Neural cell (in vitro differentiated cells): ENCODE measurements around the gene C1QTNF8. TPM values are rescaled to one million over a fixed set of nuclear protein-coding genes. Genes with fewer than 3 reads are reported as not detected.

Source experiments
- H2AFZ ChIP-seq: fragments of 200-600, 300-800 bp; sonication (generic), shearing (Covaris generic); 2 replicates; pipeline ENCODE4 v1.6.0; 2014; ENCODE audit warnings: low read depth, mild to moderate bottlenecking, antibody characterized with exemption, low read length, moderate library complexity
- H3F3A ChIP-seq: fragments of 200-600 bp; shearing (Covaris generic); 2 replicates; pipeline ENCODE4 v1.6.1; 2016; ENCODE audit warnings: mild to moderate bottlenecking, moderate library complexity, mixed read lengths, antibody characterized with exemption, low read length; ENCODE audit not compliant: insufficient read depth, poor library complexity, severe bottlenecking
- H3K27ac ChIP-seq: fragments of 200-600, 300-800 bp; sonication (generic), shearing (Covaris generic); 2 replicates; pipeline ENCODE4 v1.5.1; 2014; ENCODE audit warnings: mild to moderate bottlenecking, low read length, moderate library complexity
- H3K27me3 ChIP-seq: fragments of 300-800, 200-600 bp; sonication (generic), shearing (Covaris generic); 2 replicates; pipeline ENCODE4 v1.6.0; 2014; ENCODE audit warnings: mild to moderate bottlenecking, low read depth, low read length, moderate library complexity; ENCODE audit not compliant: insufficient read depth
- H3K36me3 ChIP-seq: fragments of 300-800, 200-600 bp; sonication (generic), shearing (Covaris generic); 2 replicates; pipeline ENCODE4 v1.5.1; 2014; ENCODE audit warnings: mild to moderate bottlenecking, antibody characterized with exemption, low read length, moderate library complexity; ENCODE audit not compliant: insufficient read depth
- H3K4me2 ChIP-seq: fragments of 300-800, 200-600 bp; sonication (generic), shearing (Covaris generic); 2 replicates; pipeline ENCODE4 v1.6.0; 2014; ENCODE audit warnings: mild to moderate bottlenecking, low read length
- H3K4me3 ChIP-seq: fragments of 300-800, 200-600 bp; sonication (generic), shearing (Covaris generic); 2 replicates; pipeline ENCODE4 v1.5.1; 2014; ENCODE audit warnings: mild to moderate bottlenecking, low read length, moderate library complexity
- H3K79me2 ChIP-seq: fragments of 200-600 bp; shearing (Covaris generic); replicated peaks from 2 replicates; pipeline ENCODE4 v1.6.0; 2014; ENCODE audit warnings: mild to moderate bottlenecking, low read length, moderate library complexity; ENCODE audit not compliant: insufficient read depth
- H3K9ac ChIP-seq: fragments of 300-800, 200-600 bp; sonication (generic), shearing (Covaris generic); 2 replicates; pipeline ENCODE4 v1.6.1; 2016; ENCODE audit warnings: mild to moderate bottlenecking, low read length, mixed read lengths
- H3K9me2 ChIP-seq: fragments of 200-600 bp; shearing (Covaris generic); 2 replicates; pipeline ENCODE4 v1.6.1; 2016; ENCODE audit warnings: mild to moderate bottlenecking, low read length, mixed read lengths; ENCODE audit not compliant: insufficient read depth
- H3K9me3 ChIP-seq: fragments of 200-600, 300-800 bp; sonication (generic), shearing (Covaris generic); 2 replicates; pipeline ENCODE4 v1.6.1; 2016; ENCODE audit warnings: mild to moderate bottlenecking, mixed run types, low read length, moderate library complexity, mixed read lengths
- H4K20me1 ChIP-seq: fragments of 200-600 bp; shearing (Covaris generic); 2 replicates; pipeline ENCODE4 v1.6.1; 2016; ENCODE audit warnings: mild to moderate bottlenecking, mixed run types; ENCODE audit not compliant: insufficient read depth
- CTCF ChIP-seq: fragments of 450-650 bp; IDR thresholded peaks from 2 replicates; pipeline ENCODE4 v1.5.1; 2014; ENCODE audit warnings: antibody characterized with exemption, mild to moderate bottlenecking, moderate library complexity; ENCODE audit not compliant: poor library complexity, severe bottlenecking
- EP300 ChIP-seq: fragments of 450-650 bp; conservative IDR thresholded peaks from 2 replicates; pipeline ENCODE4 v1.6.1; 2014; ENCODE audit warnings: antibody characterized with exemption, mild to moderate bottlenecking, moderate library complexity; ENCODE audit not compliant: poor library complexity, severe bottlenecking
- EZH2 ChIP-seq: fragments of 200-600, 300-800 bp; shearing (Covaris generic), sonication (generic); IDR thresholded peaks from 2 replicates; pipeline ENCODE4 v1.6.1; 2014; ENCODE audit warnings: antibody characterized with exemption, low read length, borderline replicate concordance, mild to moderate bottlenecking; ENCODE audit not compliant: insufficient read depth, poor library complexity, severe bottlenecking
- MXI1 ChIP-seq: fragments of 450-650 bp; conservative IDR thresholded peaks from 2 replicates; pipeline ENCODE4 v1.6.1; 2014; ENCODE audit warnings: antibody characterized with exemption, mild to moderate bottlenecking; ENCODE audit not compliant: poor library complexity, severe bottlenecking
- POLR2AphosphoS5 ChIP-seq: IDR thresholded peaks from 2 replicates; pipeline ENCODE4 v1.6.1; 2012
- RAD21 ChIP-seq: fragments of 450-650 bp; conservative IDR thresholded peaks from 2 replicates; pipeline ENCODE4 v1.6.1; 2014; ENCODE audit warnings: antibody characterized with exemption, mild to moderate bottlenecking, moderate library complexity
- REST ChIP-seq: IDR thresholded peaks from 2 replicates; pipeline ENCODE4 v1.6.1; 2012; ENCODE audit warnings: borderline replicate concordance
- SMC3 ChIP-seq: fragments of 450-650 bp; conservative IDR thresholded peaks from 2 replicates; pipeline ENCODE4 v1.6.1; 2014; ENCODE audit warnings: antibody characterized with exemption, mild to moderate bottlenecking, moderate library complexity; ENCODE audit not compliant: poor library complexity
- TAF1 ChIP-seq: IDR thresholded peaks from 2 replicates; pipeline ENCODE4 v1.6.1; 2012; ENCODE audit warnings: low read depth
- polyA plus RNA-seq: library from polyadenylated mRNA; depleted of rRNA; stranded (reverse); fragments of >200 nt; gene quantifications from 2 replicates; pipeline ENCODE4 v1.2.3, GENCODE V29; 2014

The C1QTNF8 gene
- polyA plus RNA-seq, 1 donor from 2014 or later = 0.79 TPM

- no peak overlapping the region for H3K9ac ChIP-seq
- no peaks in the 10 kb centered on the region for H4K20me1 ChIP-seq
- TF ChIP-seq REST = no peak
- TF ChIP-seq CTCF = no peak
- no peak for TF ChIP-seq EP300
- no peak for TF ChIP-seq EZH2
- no peak for TF ChIP-seq TAF1
- TF ChIP-seq RAD21 = no peak
- TF ChIP-seq SMC3 = no peak
- TF ChIP-seq MXI1 = no peak
- no peak for TF ChIP-seq POLR2AphosphoS5
- no peaks in the 10 kb centered on the region for H3F3A ChIP-seq
- no peak overlapping the region for H3K4me2 ChIP-seq
- H3K27ac ChIP-seq = no peak overlapping the region
- H2AFZ ChIP-seq = no peak overlapping the region
- H3K79me2 ChIP-seq = no peaks in the 10 kb centered on the region
- H3K36me3 ChIP-seq = no peaks in the 10 kb centered on the region
- H3K9me3 ChIP-seq = no peaks in the 10 kb centered on the region
- H3K9me2 ChIP-seq = no peaks in the 10 kb centered on the region
- H3K4me3 ChIP-seq = no peak overlapping the region
- H3K27me3 ChIP-seq = no peaks in the 10 kb centered on the region
Measured at GRCh38 chr16:1063728-1064127, 32.3 kb downstream of the C1QTNF8 start.

GRCh38 chr16:1062895-1063294 lies 33.1 kb downstream of the C1QTNF8 start:
- Histone ChIP-seq H3K27ac (no peak overlapping the region), H4K20me1 (no peaks in the 10 kb centered on the region)

More at GRCh38 chr16:1062895-1063294, 33.1 kb downstream of the C1QTNF8 start:
- H3F3A ChIP-seq = no peaks in the 10 kb centered on the region
- H3K79me2 ChIP-seq = no peaks in the 10 kb centered on the region
- no peak overlapping the region for H2AFZ ChIP-seq
- no peak overlapping the region for H3K4me3 ChIP-seq
- H3K9ac ChIP-seq = no peak overlapping the region
- TF ChIP-seq POLR2AphosphoS5 (no peak), EZH2 (no peak), REST (no peak), RAD21 (no peak), MXI1 (no peak), SMC3 (no peak), EP300 (no peak), CTCF (no peak), TAF1 (no peak)
- H3K9me3 ChIP-seq = no peaks in the 10 kb centered on the region
- no peaks in the 10 kb centered on the region for H3K27me3 ChIP-seq
- no peaks in the 10 kb centered on the region for H3K9me2 ChIP-seq
- H3K4me2 ChIP-seq = no peak overlapping the region
- H3K36me3 ChIP-seq = no peaks in the 10 kb centered on the region
